Measurements from ENCODE around the gene SIRT3. TPM values are rescaled to one million over a fixed set of nuclear protein-coding genes. Genes with fewer than 3 reads are reported as not detected.

SIRT3 gene
- total and polyA plus RNA-seq, 4 donors, result 14.6 to 21.2 (median 16.4) TPM

- Histone ChIP-seq H3K4me1 (ENCODE audit: control insufficient read depth in 5 of 5, insufficient read depth in 5 of 5, low read length in 5 of 5) (peaks cover 0 to 4% (median 4%) of the 10 kb centered on the region in 5 donors), H3K27me3 (ENCODE audit: control insufficient read depth in 3 of 3, insufficient read depth in 3 of 3, low read length in 2 of 3) (no peaks in the 10 kb centered on the region), H3K4me3 (no peak overlapping the region), H3K9me3 (ENCODE audit: control insufficient read depth in 4 of 4, insufficient read depth in 3 of 4, low read length in 3 of 4) (peaks cover 0 to 3% (median 0%) of the 10 kb centered on the region in 4 donors), H3K9ac (ENCODE audit: insufficient read depth in 1 of 2, low read length in 2 of 2) (no peak overlapping the region), H3K36me3 (ENCODE audit: control insufficient read depth in 4 of 4, insufficient read depth in 4 of 4, low read length in 4 of 4) (no peaks in the 10 kb centered on the region), H3K27ac (ENCODE audit: low read depth in 1 of 2, low read length in 1 of 2) (no peak overlapping the region)
- no peak for TF ChIP-seq CTCF (IDR thresholded peaks at IDR 0.05; ENCODE audit: control extremely low read depth, extremely low read depth)
- WGBS, 2 donors, result 41 to 61% methylated on average over 10 of the region's 10 CpGs
- ATAC-seq (ENCODE audit: insufficient read depth, low FRiP score) (no peak), DNase-seq (no peak)
Observed at GRCh38 chr11:259413-259812, 23.3 kb upstream of the SIRT3 start.

- no peak for TF ChIP-seq CTCF (IDR thresholded peaks at IDR 0.05; ENCODE audit: control extremely low read depth, extremely low read depth)
- no peak for ATAC-seq (ENCODE audit: insufficient read depth, low FRiP score)
- H3K27ac ChIP-seq (ENCODE audit: low read depth in 1 of 2, low read length in 1 of 2), result no peak overlapping the region
- H3K4me3 ChIP-seq, result no peak overlapping the region
- 81 to 90% methylated on average over 15 of the region's 15 CpGs for WGBS, 2 donors
- peaks cover 0 to 9% (median 2%) of the 10 kb centered on the region in 4 donors for H3K36me3 ChIP-seq (ENCODE audit: control insufficient read depth in 4 of 4, insufficient read depth in 4 of 4, low read length in 4 of 4)
- H3K27me3 ChIP-seq (ENCODE audit: control insufficient read depth in 3 of 3, insufficient read depth in 3 of 3, low read length in 2 of 3), result no peaks in the 10 kb centered on the region
- DNase-seq, result no peak
- H3K4me1 ChIP-seq (ENCODE audit: control insufficient read depth in 5 of 5, insufficient read depth in 5 of 5, low read length in 5 of 5), result peaks cover 0 to 9% (median 4%) of the 10 kb centered on the region in 5 donors
- peaks cover 0 to 3% (median 0%) of the 10 kb centered on the region in 4 donors for H3K9me3 ChIP-seq (ENCODE audit: control insufficient read depth in 4 of 4, insufficient read depth in 3 of 4, low read length in 3 of 4)
- no peak overlapping the region for H3K9ac ChIP-seq (ENCODE audit: insufficient read depth in 1 of 2, low read length in 2 of 2)
Observed at GRCh38 chr11:257766-258493, 21.8 kb upstream of the SIRT3 start.

GRCh38 chr11:256952-257737 is 21.0 kb upstream of the SIRT3 start:
- Histone ChIP-seq H3K27ac (ENCODE audit: low read depth in 1 of 2, low read length in 1 of 2) (no peak overlapping the region), H3K9me3 (ENCODE audit: control insufficient read depth in 4 of 4, insufficient read depth in 3 of 4, low read length in 3 of 4) (peaks cover 0 to 3% (median 0%) of the 10 kb centered on the region in 4 donors), H3K27me3 (ENCODE audit: control insufficient read depth in 3 of 3, insufficient read depth in 3 of 3, low read length in 2 of 3) (no peaks in the 10 kb centered on the region), H3K4me1 (ENCODE audit: control insufficient read depth in 5 of 5, insufficient read depth in 5 of 5, low read length in 5 of 5) (peaks cover 0 to 9% (median 4%) of the 10 kb centered on the region in 5 donors), H3K9ac (ENCODE audit: insufficient read depth in 1 of 2, low read length in 2 of 2) (no peak overlapping the region), H3K4me3 (no peak overlapping the region), H3K36me3 (ENCODE audit: control insufficient read depth in 4 of 4, insufficient read depth in 4 of 4, low read length in 4 of 4) (peaks cover 0 to 17% (median 5%) of the 10 kb centered on the region in 4 donors)
- 74 to 78% methylated on average over 14 of the region's 14 CpGs for WGBS, 2 donors
- no peak for ATAC-seq (ENCODE audit: insufficient read depth, low FRiP score)
- no peak for TF ChIP-seq CTCF (IDR thresholded peaks at IDR 0.05; ENCODE audit: control extremely low read depth, extremely low read depth)
- DNase-seq, result no peak

Data from lung (tissue), 12 donors.